Measurements from ENCODE around the gene PLCL2. TPM values are rescaled to one million over a fixed set of nuclear protein-coding genes. Genes with fewer than 3 reads are reported as not detected.

The PLCL2 gene
- total and polyA plus RNA-seq, 4 donors, result 1.0 to 16.7 (median 7.1) TPM

DNA sequence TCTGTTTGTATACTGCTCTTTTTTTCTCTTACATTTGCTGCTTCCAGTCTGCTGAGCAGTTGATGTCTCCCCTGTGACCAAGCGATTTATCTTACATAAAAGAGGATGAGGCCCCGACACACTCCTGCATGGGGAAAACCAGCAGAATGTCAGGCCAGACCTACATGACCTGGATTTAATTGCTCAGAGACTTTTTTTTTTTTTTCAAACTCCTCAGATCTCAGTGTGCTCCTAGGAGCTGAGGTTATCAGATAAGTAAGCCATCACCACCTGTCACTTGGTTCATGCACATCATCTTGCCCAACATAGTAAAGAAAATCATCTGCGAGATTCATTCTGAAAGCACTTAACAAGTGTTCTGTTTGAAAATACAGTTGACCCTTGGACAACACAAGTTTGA lies 163.1 kb downstream of the PLCL2 start:
- no peak overlapping the region for H3K4me3 ChIP-seq
- no peak overlapping the region for H3K9ac ChIP-seq (ENCODE audit: insufficient read depth in 1 of 2, low read length in 2 of 2)
- 90% methylated on average over 3 of the region's 3 CpGs for WGBS, 2 donors
- H3K4me1 ChIP-seq (ENCODE audit: control insufficient read depth in 5 of 5, insufficient read depth in 5 of 5, low read length in 5 of 5), result peaks cover 0 to 3% (median 0%) of the 10 kb centered on the region in 5 donors
- H3K27ac ChIP-seq (ENCODE audit: low read depth in 1 of 2, low read length in 1 of 2), result no peak overlapping the region
- TF ChIP-seq, protein P1, sequence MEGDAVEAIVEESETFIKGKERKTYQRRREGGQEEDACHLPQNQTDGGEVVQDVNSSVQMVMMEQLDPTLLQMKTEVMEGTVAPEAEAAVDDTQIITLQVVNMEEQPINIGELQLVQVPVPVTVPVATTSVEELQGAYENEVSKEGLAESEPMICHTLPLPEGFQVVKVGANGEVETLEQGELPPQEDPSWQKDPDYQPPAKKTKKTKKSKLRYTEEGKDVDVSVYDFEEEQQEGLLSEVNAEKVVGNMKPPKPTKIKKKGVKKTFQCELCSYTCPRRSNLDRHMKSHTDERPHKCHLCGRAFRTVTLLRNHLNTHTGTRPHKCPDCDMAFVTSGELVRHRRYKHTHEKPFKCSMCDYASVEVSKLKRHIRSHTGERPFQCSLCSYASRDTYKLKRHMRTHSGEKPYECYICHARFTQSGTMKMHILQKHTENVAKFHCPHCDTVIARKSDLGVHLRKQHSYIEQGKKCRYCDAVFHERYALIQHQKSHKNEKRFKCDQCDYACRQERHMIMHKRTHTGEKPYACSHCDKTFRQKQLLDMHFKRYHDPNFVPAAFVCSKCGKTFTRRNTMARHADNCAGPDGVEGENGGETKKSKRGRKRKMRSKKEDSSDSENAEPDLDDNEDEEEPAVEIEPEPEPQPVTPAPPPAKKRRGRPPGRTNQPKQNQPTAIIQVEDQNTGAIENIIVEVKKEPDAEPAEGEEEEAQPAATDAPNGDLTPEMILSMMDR (IDR thresholded peaks at IDR 0.05; ENCODE audit: control extremely low read depth, extremely low read depth), result no peak
- peaks cover 0 to 8% (median 2%) of the 10 kb centered on the region in 4 donors for H3K36me3 ChIP-seq (ENCODE audit: control insufficient read depth in 4 of 4, insufficient read depth in 4 of 4, low read length in 4 of 4)
- no peaks in the 10 kb centered on the region for H3K9me3 ChIP-seq (ENCODE audit: control insufficient read depth in 4 of 4, insufficient read depth in 3 of 4, low read length in 3 of 4)
- DNase-seq, result no peak
- no peak for ATAC-seq (ENCODE audit: insufficient read depth, low FRiP score)
- no peaks in the 10 kb centered on the region for H3K27me3 ChIP-seq (ENCODE audit: control insufficient read depth in 3 of 3, insufficient read depth in 3 of 3, low read length in 2 of 3)

DNA sequence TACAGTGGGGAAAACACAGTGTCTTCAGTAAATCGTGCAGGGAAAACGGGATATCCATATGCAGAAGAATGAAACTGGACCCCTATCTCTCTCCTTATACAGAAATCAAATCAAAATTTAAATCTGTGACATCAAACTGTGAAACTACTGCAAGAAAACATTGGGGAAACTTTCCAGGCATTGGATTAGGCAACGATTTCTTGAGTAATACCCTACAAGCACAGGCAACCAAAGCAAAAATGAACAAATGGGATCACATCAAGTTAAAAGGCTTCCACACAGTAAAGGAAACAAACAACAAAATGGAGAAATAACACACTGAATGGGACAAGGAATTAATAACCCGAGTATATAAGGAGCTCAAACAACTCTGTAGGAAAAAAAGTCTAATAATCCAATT lies 165.3 kb downstream of the PLCL2 start:
- no peaks in the 10 kb centered on the region for H3K27me3 ChIP-seq (ENCODE audit: control insufficient read depth in 3 of 3, insufficient read depth in 3 of 3, low read length in 2 of 3)
- TF ChIP-seq, protein P1 (IDR thresholded peaks at IDR 0.05; ENCODE audit: control extremely low read depth, extremely low read depth), result no peak
- H3K4me1 ChIP-seq (ENCODE audit: control insufficient read depth in 5 of 5, insufficient read depth in 5 of 5, low read length in 5 of 5), result peaks cover 0 to 7% (median 0%) of the 10 kb centered on the region in 5 donors
- no peak overlapping the region for H3K9ac ChIP-seq (ENCODE audit: insufficient read depth in 1 of 2, low read length in 2 of 2)
- ATAC-seq (ENCODE audit: insufficient read depth, low FRiP score) (no peak), DNase-seq (no peak)
- 80 to 90% methylated on average over 4 of the region's 4 CpGs for WGBS, 2 donors
- H3K27ac ChIP-seq (ENCODE audit: low read depth in 1 of 2, low read length in 1 of 2), result no peak overlapping the region
- H3K9me3 ChIP-seq (ENCODE audit: control insufficient read depth in 4 of 4, insufficient read depth in 3 of 4, low read length in 3 of 4), result peaks cover 0 to 3% (median 1%) of the 10 kb centered on the region in 4 donors
- no peak overlapping the region for H3K4me3 ChIP-seq
- peaks cover 0 to 6% (median 2%) of the 10 kb centered on the region in 4 donors for H3K36me3 ChIP-seq (ENCODE audit: control insufficient read depth in 4 of 4, insufficient read depth in 4 of 4, low read length in 4 of 4)

DNA sequence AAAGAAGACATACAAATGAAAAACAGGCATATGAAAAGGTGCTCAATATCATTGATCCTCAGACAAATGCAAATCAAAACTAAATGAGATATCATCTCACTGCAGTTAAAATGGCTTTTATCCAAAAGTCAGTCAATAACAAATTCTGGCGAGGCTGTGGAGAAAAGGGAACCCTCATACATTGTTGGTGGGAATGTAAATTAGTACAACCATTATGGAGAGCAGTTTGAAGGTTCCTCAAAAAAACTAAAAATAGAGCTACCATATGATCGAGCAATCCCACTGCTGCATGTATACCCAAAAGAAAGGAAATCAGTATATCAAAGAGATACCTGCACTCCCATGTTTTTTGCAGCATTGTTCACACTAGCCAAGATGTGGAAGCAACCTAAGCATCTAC lies 165.8 kb downstream of the PLCL2 start:
- ATAC-seq (ENCODE audit: insufficient read depth, low FRiP score) (no peak), DNase-seq (no peak)
- Histone ChIP-seq H3K27me3 (ENCODE audit: control insufficient read depth in 3 of 3, insufficient read depth in 3 of 3, low read length in 2 of 3) (no peaks in the 10 kb centered on the region), H3K4me3 (no peak overlapping the region), H3K27ac (ENCODE audit: low read depth in 1 of 2, low read length in 1 of 2) (no peak overlapping the region), H3K9ac (ENCODE audit: insufficient read depth in 1 of 2, low read length in 2 of 2) (no peak overlapping the region), H3K4me1 (ENCODE audit: control insufficient read depth in 5 of 5, insufficient read depth in 5 of 5, low read length in 5 of 5) (peaks cover 0 to 11% (median 0%) of the 10 kb centered on the region in 5 donors), H3K9me3 (ENCODE audit: control insufficient read depth in 4 of 4, insufficient read depth in 3 of 4, low read length in 3 of 4) (peaks cover 0 to 3% (median 1%) of the 10 kb centered on the region in 4 donors), H3K36me3 (ENCODE audit: control insufficient read depth in 4 of 4, insufficient read depth in 4 of 4, low read length in 4 of 4) (peaks cover 0 to 3% (median 1%) of the 10 kb centered on the region in 4 donors)
- WGBS, 2 donors, result 70 to 84% methylated on average over 2 of the region's 2 CpGs
- TF ChIP-seq, protein P1 (IDR thresholded peaks at IDR 0.05; ENCODE audit: control extremely low read depth, extremely low read depth), result no peak

DNA sequence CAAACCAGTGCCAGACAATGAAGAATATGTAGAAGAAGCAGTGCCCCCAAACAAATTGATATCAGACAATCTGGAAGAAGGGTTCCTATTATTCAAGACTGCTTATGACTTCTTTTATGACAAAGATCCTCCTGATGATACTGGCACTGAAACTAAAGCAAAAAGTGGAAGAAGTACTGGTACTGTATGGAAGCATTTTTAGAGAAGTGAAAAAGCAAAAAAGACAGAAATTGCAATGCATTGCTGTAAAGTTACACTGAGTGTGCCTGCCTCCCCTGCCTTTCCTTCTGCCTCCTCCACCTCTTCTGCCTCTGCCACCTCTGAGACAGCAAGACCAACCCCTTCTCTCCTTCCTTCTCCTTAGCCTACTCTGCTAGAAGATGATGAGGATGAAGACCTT lies 167.6 kb downstream of the PLCL2 start:
- H3K27ac ChIP-seq (ENCODE audit: low read depth in 1 of 2, low read length in 1 of 2), result no peak overlapping the region
- peaks cover 0 to 3% (median 1%) of the 10 kb centered on the region in 4 donors for H3K36me3 ChIP-seq (ENCODE audit: control insufficient read depth in 4 of 4, insufficient read depth in 4 of 4, low read length in 4 of 4)
- DNase-seq, result no peak
- no peak overlapping the region for H3K4me3 ChIP-seq
- no peaks in the 10 kb centered on the region for H3K27me3 ChIP-seq (ENCODE audit: control insufficient read depth in 3 of 3, insufficient read depth in 3 of 3, low read length in 2 of 3)
- TF ChIP-seq, protein P1 (IDR thresholded peaks at IDR 0.05; ENCODE audit: control extremely low read depth, extremely low read depth), result no peak
- peaks cover 0 to 4% (median 2%) of the 10 kb centered on the region in 4 donors for H3K9me3 ChIP-seq (ENCODE audit: control insufficient read depth in 4 of 4, insufficient read depth in 3 of 4, low read length in 3 of 4)
- H3K4me1 ChIP-seq (ENCODE audit: control insufficient read depth in 5 of 5, insufficient read depth in 5 of 5, low read length in 5 of 5), result peaks cover 0 to 23% (median 0%) of the 10 kb centered on the region in 5 donors
- H3K9ac ChIP-seq (ENCODE audit: insufficient read depth in 1 of 2, low read length in 2 of 2), result no peak overlapping the region
- no peak for ATAC-seq (ENCODE audit: insufficient read depth, low FRiP score)
